IMR-90 (cell line): ENCODE data around the gene CCDC141.

Experiments
- CTCF ChIP-seq: conservative IDR thresholded peaks from 2 replicates; pipeline ENCODE4 v1.5.1; 2012; ENCODE audit warnings: mild to moderate bottlenecking, low read depth, low read length, improper control_type of control experiment
- FOS ChIP-seq: fragments of 150-350 bp; IDR thresholded peaks from 2 replicates; pipeline ENCODE4 v1.6.1; 2016; ENCODE audit warnings: low read depth, low read length
- MAFK ChIP-seq: IDR thresholded peaks from 2 replicates; pipeline ENCODE4 v1.6.1; 2012; ENCODE audit warnings: low read depth, low read length, improper control_type of control experiment
- MXI1 ChIP-seq: IDR thresholded peaks from 2 replicates; pipeline ENCODE4 v1.6.1; 2012; ENCODE audit warnings: low read depth, mild to moderate bottlenecking, low read length, moderate library complexity, borderline replicate concordance
- NFE2L2 ChIP-seq: fragments of 150-350 bp; IDR thresholded peaks from 2 replicates; pipeline ENCODE4 v1.6.1; 2016; ENCODE audit warnings: low read depth, mild to moderate bottlenecking, low read length
- POLR2A ChIP-seq: IDR thresholded peaks from 2 replicates; pipeline ENCODE4 v1.6.1; 2012; ENCODE audit warnings: mild to moderate bottlenecking, low read depth, low read length
- RAD21 ChIP-seq: IDR thresholded peaks from 2 replicates; pipeline ENCODE4 v1.6.1; 2012; ENCODE audit warnings: low read length, improper control_type of control experiment
- RCOR1 ChIP-seq: IDR thresholded peaks from 2 replicates; pipeline ENCODE4 v1.6.1; 2012; ENCODE audit warnings: mild to moderate bottlenecking, low read length, improper control_type of control experiment; ENCODE audit not compliant: insufficient replicate concordance
- SMC3 ChIP-seq: fragments of 150-350 bp; IDR thresholded peaks from 2 replicates; pipeline ENCODE4 v1.6.1; 2016; ENCODE audit warnings: low read depth, mild to moderate bottlenecking, antibody characterized with exemption, low read length, moderate library complexity
- USF2 ChIP-seq: fragments of 150-350 bp; IDR thresholded peaks from 2 replicates; pipeline ENCODE4 v1.6.1; 2017; ENCODE audit warnings: mild to moderate bottlenecking, antibody characterized with exemption, low read length, low read depth

GRCh38 chr2:178980815-178981214 lies 69.1 kb downstream of the CCDC141 start:
- TF ChIP-seq USF2 (no peak), CTCF (no peak), POLR2A (no peak), MXI1 (no peak), RAD21 (no peak), NFE2L2 (no peak), SMC3 (no peak), MAFK (no peak), RCOR1 (no peak), FOS (no peak)
